Measurements from ENCODE around the gene SPATA2L. TPM values are rescaled to one million over a fixed set of nuclear protein-coding genes. Genes with fewer than 3 reads are reported as not detected.

Gene SPATA2L
- total and polyA plus RNA-seq, 10 donors = 4.6 to 16.9 (median 10.3) TPM

DNA sequence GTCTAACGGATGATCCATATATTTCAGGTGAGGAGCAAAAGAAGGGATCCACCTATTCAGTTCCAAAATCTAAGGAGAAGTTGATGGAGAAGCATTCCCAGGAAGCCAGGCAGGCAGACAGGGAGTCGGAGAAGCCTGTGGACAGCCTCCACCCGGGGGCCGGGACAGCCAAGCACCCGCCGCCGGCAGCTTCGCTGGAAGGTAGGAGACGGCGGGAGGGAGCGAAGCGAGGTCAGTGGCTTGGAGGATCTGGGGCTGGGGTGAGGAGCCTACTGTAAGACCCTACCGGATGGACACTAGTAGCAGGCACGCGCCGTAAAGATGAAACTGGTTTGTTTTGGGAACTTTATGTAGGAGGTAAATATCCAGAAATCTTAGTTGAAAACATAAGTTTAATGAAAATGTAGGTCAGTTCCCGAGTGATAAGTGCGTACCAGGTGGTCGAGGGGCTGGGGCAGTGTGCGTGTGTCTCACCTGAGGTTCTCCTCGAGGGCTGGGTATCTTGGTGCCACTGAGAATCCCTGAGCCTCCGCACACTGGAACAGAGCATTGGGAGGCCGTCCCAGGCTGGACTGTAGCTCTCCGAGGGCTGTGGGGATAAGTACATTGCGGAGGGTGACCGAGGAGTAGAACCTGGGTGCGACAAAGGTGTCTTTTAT, 43.2 kb downstream of the SPATA2L start:
- WGBS, 5 donors = 17 to 24% (median 23%) methylated on average over 27 of the region's 27 CpGs

DNA sequence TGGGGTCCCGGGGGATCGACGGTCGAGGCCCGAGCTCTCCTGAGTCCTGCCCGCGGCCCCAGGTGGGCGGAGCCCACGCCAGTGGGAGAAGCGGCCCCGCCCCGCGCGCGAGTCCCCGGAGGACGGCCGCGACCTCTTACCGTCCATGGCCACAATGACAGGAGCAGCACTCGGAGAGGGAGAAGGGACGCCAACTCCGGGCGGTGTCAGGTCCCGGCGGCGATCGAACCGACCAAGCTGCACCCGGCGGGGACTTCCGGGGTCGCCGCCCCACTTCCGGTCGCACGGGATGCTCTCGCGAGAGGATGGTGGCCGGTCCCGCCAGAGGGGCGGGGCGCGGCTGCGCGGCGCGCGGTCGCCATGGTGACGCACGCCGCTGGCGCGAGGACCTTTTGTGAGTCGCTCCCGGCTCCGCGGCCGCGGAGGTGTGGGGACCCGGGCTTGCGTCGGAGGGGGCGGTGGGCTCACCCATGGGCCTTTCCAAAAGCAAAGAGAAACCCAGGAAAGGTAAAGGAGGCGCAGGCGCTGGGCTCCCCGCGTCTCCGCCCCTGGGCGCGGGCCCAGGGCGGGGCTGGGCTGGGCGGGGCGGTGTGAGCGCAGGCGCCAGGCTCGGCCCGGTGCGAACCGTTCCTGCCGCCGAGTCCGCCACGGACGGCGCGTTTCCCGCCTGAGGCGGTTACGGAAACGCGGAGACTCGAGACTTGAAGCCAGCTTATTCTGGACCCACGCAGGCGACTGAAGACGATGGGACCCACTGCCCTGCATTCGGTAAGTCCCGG, 43.9 kb downstream of the SPATA2L start, which contains the start of the genes CHMP1A and SPATA33:
Gene CHMP1A, minus strand, starts transcription at position 267 of the 779 bp plus-strand sequence. Its CDS starts 120 bp downstream, at position 147.
Gene SPATA33, plus strand, starts transcription at position 395 of the 779 bp plus-strand sequence. Its CDS starts 76 bp downstream, at position 471.
- DNase-seq = peak; percentile 96
- H3K4me1 ChIP-seq = peaks cover 13 to 54% (median 39%) of the 10 kb centered on the region in 6 donors
- intact Hi-C loops (cut with DNase I; ENCODE audit: low total_unique reads) = no loop called here
- H3K36me3 ChIP-seq = peaks cover 0 to 39% (median 12%) of the 10 kb centered on the region in 6 donors
- TF ChIP-seq POLR2A (IDR thresholded peaks at IDR 0.05) = peak in 2 of 3 donors; percentile 53 to 63
- peak; percentile 92 to 96 (median 92) for TF ChIP-seq POLR2AphosphoS5 (IDR thresholded peaks at IDR 0.05)
- TF ChIP-seq, protein P1, sequence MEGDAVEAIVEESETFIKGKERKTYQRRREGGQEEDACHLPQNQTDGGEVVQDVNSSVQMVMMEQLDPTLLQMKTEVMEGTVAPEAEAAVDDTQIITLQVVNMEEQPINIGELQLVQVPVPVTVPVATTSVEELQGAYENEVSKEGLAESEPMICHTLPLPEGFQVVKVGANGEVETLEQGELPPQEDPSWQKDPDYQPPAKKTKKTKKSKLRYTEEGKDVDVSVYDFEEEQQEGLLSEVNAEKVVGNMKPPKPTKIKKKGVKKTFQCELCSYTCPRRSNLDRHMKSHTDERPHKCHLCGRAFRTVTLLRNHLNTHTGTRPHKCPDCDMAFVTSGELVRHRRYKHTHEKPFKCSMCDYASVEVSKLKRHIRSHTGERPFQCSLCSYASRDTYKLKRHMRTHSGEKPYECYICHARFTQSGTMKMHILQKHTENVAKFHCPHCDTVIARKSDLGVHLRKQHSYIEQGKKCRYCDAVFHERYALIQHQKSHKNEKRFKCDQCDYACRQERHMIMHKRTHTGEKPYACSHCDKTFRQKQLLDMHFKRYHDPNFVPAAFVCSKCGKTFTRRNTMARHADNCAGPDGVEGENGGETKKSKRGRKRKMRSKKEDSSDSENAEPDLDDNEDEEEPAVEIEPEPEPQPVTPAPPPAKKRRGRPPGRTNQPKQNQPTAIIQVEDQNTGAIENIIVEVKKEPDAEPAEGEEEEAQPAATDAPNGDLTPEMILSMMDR (IDR thresholded peaks at IDR 0.05 in 8 of 11, conservative IDR thresholded peaks at IDR 0.05 in 3 of 11) = peak in 4 of 11 experiments; percentile 31 to 44 (median 36)
- no peaks in the 10 kb centered on the region for H3K9me3 ChIP-seq
- H3K27ac ChIP-seq = peak within 1 kb of the TSS; percentile 82 to 96 (median 90)
- H3K27me3 ChIP-seq (replicated peaks in 1 of 7) = no peaks in the 10 kb centered on the region
- WGBS, 5 donors = 0 to 1% (median 0%) methylated on average over 25 to 99 of the region's 99 CpGs
- peak within 1 kb of the TSS; percentile 78 to 100 (median 100) for H3K4me3 ChIP-seq

More for the DNA sequence above, 43.2 kb downstream of the SPATA2L start:
- no peak for TF ChIP-seq POLR2A (IDR thresholded peaks at IDR 0.05)
- TF ChIP-seq, protein P1 (IDR thresholded peaks at IDR 0.05 in 8 of 11, conservative IDR thresholded peaks at IDR 0.05 in 3 of 11) = no peak
- TF ChIP-seq POLR2AphosphoS5 (IDR thresholded peaks at IDR 0.05) = no peak
- peak overlapping the region; percentile 78 to 100 (median 100) for H3K4me3 ChIP-seq
- H3K27me3 ChIP-seq (replicated peaks in 1 of 7) = no peaks in the 10 kb centered on the region
- peak overlapping the region; percentile 82 to 96 (median 90) for H3K27ac ChIP-seq
- peaks cover 0 to 38% (median 8%) of the 10 kb centered on the region in 6 donors for H3K36me3 ChIP-seq
- no peaks in the 10 kb centered on the region for H3K9me3 ChIP-seq
- intact Hi-C loops (cut with DNase I; ENCODE audit: low total_unique reads) = no loop called here
- peaks cover 13 to 54% (median 39%) of the 10 kb centered on the region in 6 donors for H3K4me1 ChIP-seq
- DNase-seq = peak; percentile 83

DNA sequence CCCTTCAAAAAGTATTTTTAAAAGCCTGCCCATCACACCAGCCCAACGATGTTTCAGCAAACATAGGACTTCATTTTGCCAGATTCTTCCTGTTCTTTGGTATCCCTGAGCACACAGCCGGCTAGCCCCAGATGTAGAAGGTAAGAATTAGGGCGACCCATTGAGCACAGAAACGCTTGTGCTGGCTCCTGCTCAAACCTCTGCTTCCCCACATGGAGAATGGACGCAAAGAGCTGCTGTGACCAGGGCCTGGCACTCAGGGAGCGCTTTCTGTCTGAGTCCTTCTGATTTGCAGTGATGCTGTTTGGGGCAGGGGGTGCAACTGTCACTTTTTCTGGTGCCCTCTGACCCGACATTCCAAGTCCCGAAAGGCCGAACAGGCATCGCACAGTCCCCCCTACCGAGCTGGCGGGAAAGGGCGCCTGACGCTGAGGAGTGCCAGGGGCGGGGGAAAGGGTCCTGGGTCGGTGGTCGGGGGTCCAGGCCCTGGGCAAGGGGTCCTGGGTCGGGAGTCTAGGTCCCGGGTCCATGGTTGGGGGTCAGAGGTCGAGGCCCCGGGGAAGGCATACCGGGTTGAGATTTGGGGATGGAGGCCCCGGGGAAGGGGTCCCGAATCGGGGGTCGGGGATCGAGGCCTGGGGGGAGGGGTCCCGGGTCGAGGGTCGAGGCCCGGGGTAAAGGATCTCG, 44.9 kb downstream of the SPATA2L start:
- intact Hi-C loops (cut with DNase I; ENCODE audit: low total_unique reads) = no loop called here
- H3K36me3 ChIP-seq = peaks cover 0 to 43% (median 18%) of the 10 kb centered on the region in 6 donors
- WGBS, 5 donors = 37 to 44% (median 38%) methylated on average over 28 to 32 of the region's 32 CpGs

More for the DNA sequence above, 44.9 kb downstream of the SPATA2L start:
- peak overlapping the region; percentile 78 to 100 (median 100) for H3K4me3 ChIP-seq
- TF ChIP-seq, protein P1 (IDR thresholded peaks at IDR 0.05 in 8 of 11, conservative IDR thresholded peaks at IDR 0.05 in 3 of 11) = no peak
- TF ChIP-seq POLR2AphosphoS5 (IDR thresholded peaks at IDR 0.05) = no peak
- no peak for TF ChIP-seq POLR2A (IDR thresholded peaks at IDR 0.05)
- peak; percentile 84 for DNase-seq
- H3K4me1 ChIP-seq = peaks cover 13 to 60% (median 39%) of the 10 kb centered on the region in 6 donors
- H3K9me3 ChIP-seq = no peaks in the 10 kb centered on the region
- H3K27me3 ChIP-seq (replicated peaks in 1 of 7) = no peaks in the 10 kb centered on the region
- peak overlapping the region in 5 of 8 donors; percentile 88 to 96 (median 92) for H3K27ac ChIP-seq
